IMR-90 (cell line): ENCODE results near the gene LAMA3. TPM values are rescaled to one million over a fixed set of nuclear protein-coding genes. Genes with fewer than 3 reads are reported as not detected.

Source experiments
- ATAC-seq: fragments of 200-7000 bp; cut with Tn5 transposase; 2 replicates; pipeline ENCODE4 v1.9.1; 2020; ENCODE audit warnings: low read depth, mild to moderate bottlenecking, moderate library complexity
- BruUV-seq: library from RNA; stranded (reverse); fragments of 400-500 nt; replicated peaks from 2 replicates; lab custom pipeline; 2021; lab: Mats Ljungman, UMichigan
- CTCF ChIA-PET: fragments of 300-600 bp; formaldehyde crosslinking; extraction: SDS; loops from one replicate; lab custom pipeline; 2021; ENCODE audit warnings: antibody characterized with exemption; lab: Yijun Ruan, JAX
- POLR2A ChIA-PET: fragments of 300-600 bp; sonication (Branson Sonifier 250); formaldehyde crosslinking; loops from one replicate; lab custom pipeline; 2022; ENCODE audit warnings: antibody characterized with exemption; ENCODE audit not compliant: unreplicated experiment; lab: Charles Lee
- DNase-seq: peaks from one replicate; pipeline ENCODE4 v3.0.0; 2013
- H2AFZ ChIP-seq: replicated peaks from 2 replicates; pipeline ENCODE3; 2013; ENCODE audit warnings: low read length, mild to moderate bottlenecking; ENCODE audit not compliant: poor library complexity
- H2AK5ac ChIP-seq: 2 replicates; pipeline ENCODE4 v1.6.1; 2013; ENCODE audit warnings: low read depth, low read length, inconsistent platforms
- H2AK9ac ChIP-seq: replicated peaks from 2 replicates; pipeline ENCODE3; 2013; ENCODE audit warnings: mild to moderate bottlenecking, low read depth, low read length, moderate library complexity; ENCODE audit not compliant: poor library complexity
- H2BK120ac ChIP-seq: 2 replicates; pipeline ENCODE4 v1.6.1; 2013; ENCODE audit warnings: low read depth, low read length, inconsistent platforms
- H2BK15ac ChIP-seq: 3 replicates; pipeline ENCODE4 v1.6.1; 2013; ENCODE audit warnings: low read depth, low read length, inconsistent platforms
- H2BK20ac ChIP-seq: 2 replicates; pipeline ENCODE4 v1.6.1; 2013; ENCODE audit warnings: low read depth, mild to moderate bottlenecking, inconsistent platforms, low read length, moderate library complexity
- H2BK5ac ChIP-seq: 2 replicates; pipeline ENCODE4 v1.6.1; 2013; ENCODE audit warnings: mild to moderate bottlenecking, low read depth, low read length, inconsistent platforms; ENCODE audit not compliant: poor library complexity, severe bottlenecking
- H3K14ac ChIP-seq: replicated peaks from 2 replicates; pipeline ENCODE4 v1.6.1; 2013; ENCODE audit warnings: low read depth, low read length, inconsistent platforms
- H3K18ac ChIP-seq: 2 replicates; pipeline ENCODE4 v1.6.1; 2013; ENCODE audit warnings: low read depth, low read length, control low read depth
- H3K23ac ChIP-seq: 2 replicates; pipeline ENCODE4 v1.6.1; 2013; ENCODE audit warnings: low read depth, low read length, inconsistent platforms
- H3K27ac ChIP-seq: 2 replicates; pipeline ENCODE4 v1.5.1; 2013; ENCODE audit warnings: mild to moderate bottlenecking, control low read depth, low read length; ENCODE audit not compliant: insufficient read depth
- H3K27me3 ChIP-seq: 2 replicates; pipeline ENCODE4 v1.6.1; 2013; ENCODE audit warnings: low read length; ENCODE audit not compliant: control insufficient read depth, insufficient read depth
- H3K36me3 ChIP-seq: 2 replicates; pipeline ENCODE4 v1.6.1; 2013; ENCODE audit warnings: low read length, mixed read lengths; ENCODE audit not compliant: control insufficient read depth, insufficient read depth
- H3K4ac ChIP-seq: 2 replicates; pipeline ENCODE4 v1.6.1; 2013; ENCODE audit warnings: low read depth, low read length, inconsistent platforms
- H3K4me1 ChIP-seq: 2 replicates; pipeline ENCODE4 v1.6.1; 2013; ENCODE audit warnings: low read length, mixed read lengths; ENCODE audit not compliant: control insufficient read depth, insufficient read depth
- H3K4me2 ChIP-seq: 2 replicates; pipeline ENCODE4 v1.6.1; 2013; ENCODE audit warnings: low read depth, mild to moderate bottlenecking, control low read depth, low read length, moderate library complexity
- H3K4me3 ChIP-seq: 2 replicates; pipeline ENCODE4 v1.5.1; 2013; ENCODE audit warnings: low read depth, mild to moderate bottlenecking, control low read depth, low read length, moderate library complexity; ENCODE audit not compliant: insufficient read depth
- H3K56ac ChIP-seq: 2 replicates; pipeline ENCODE4 v1.6.1; 2013; ENCODE audit warnings: low read length, inconsistent platforms; ENCODE audit not compliant: insufficient read depth; ENCODE audit errors: extremely low read depth
- H3K79me1 ChIP-seq, 2 experiments: 2 replicates each; pipeline ENCODE4 v1.6.1; 2013; ENCODE audit warnings: low read length in 2 of 2, inconsistent platforms in 1 of 2, low read depth in 1 of 2
- H3K9ac ChIP-seq: 2 replicates; pipeline ENCODE4 v1.6.1; 2013; ENCODE audit warnings: low read depth, low read length, control low read depth
- H3K9me1 ChIP-seq: 2 replicates; pipeline ENCODE4 v1.6.1; 2013; ENCODE audit warnings: low read length, inconsistent platforms; ENCODE audit not compliant: insufficient read depth
- H3K9me3 ChIP-seq: 2 replicates; pipeline ENCODE4 v1.6.1; 2013; ENCODE audit warnings: low read length; ENCODE audit not compliant: control insufficient read depth, insufficient read depth
- H4K20me1 ChIP-seq: 2 replicates; pipeline ENCODE4 v1.6.1; 2013; ENCODE audit warnings: low read length, inconsistent platforms; ENCODE audit not compliant: insufficient read depth
- H4K5ac ChIP-seq: 2 replicates; pipeline ENCODE4 v1.6.1; 2013; ENCODE audit warnings: mild to moderate bottlenecking, low read depth, low read length, control low read depth
- H4K8ac ChIP-seq, 2 experiments: 2 replicates each; pipeline ENCODE4 v1.6.1; 2013; ENCODE audit warnings: low read depth in 2 of 2, low read length in 2 of 2, control low read depth in 1 of 2, inconsistent platforms in 1 of 2
- H4K91ac ChIP-seq: 2 replicates; pipeline ENCODE4 v1.6.1; 2013; ENCODE audit warnings: low read depth, low read length, inconsistent platforms; ENCODE audit not compliant: insufficient read depth
- NFE2L2 ChIP-seq: fragments of 150-350 bp; IDR thresholded peaks from 2 replicates; pipeline ENCODE4 v1.6.1; 2016; ENCODE audit warnings: low read depth, mild to moderate bottlenecking, low read length
- dilution Hi-C: fragments of 300-500 bp; cut with HindIII; formaldehyde crosslinking; loops from one replicate; pipeline ENCODE4 v1.14.3; 2018; ENCODE audit warnings: low sequenced_read_pairs; ENCODE audit not compliant: unreplicated experiment
- in situ Hi-C: fragments of 300-500 bp; cut with MboI; formaldehyde crosslinking; loops from 3 replicates; pipeline ENCODE4 v1.14.3; 2019; ENCODE audit warnings: low sequenced_read_pairs, inconsistent platforms, mixed read lengths
- intact Hi-C: fragments of 100-400 bp; cut with micrococcal nuclease; formaldehyde crosslinking; loops from 2 replicates; pipeline ENCODE4 v1.10.0; 2022
- polyA plus RNA-seq, 3 experiments: library from polyadenylated mRNA; depleted of rRNA; stranded (reverse); fragments of >200 nt; gene quantifications; 2 replicates each; pipeline ENCODE4 v1.2.3, GENCODE V29; 2012; ENCODE audit warnings: low replicate concordance in 1 of 3
- total RNA-seq: library from RNA; depleted of rRNA; stranded (reverse); fragments of >200 nt; gene quantifications from 2 replicates; pipeline ENCODE4 v1.2.3, GENCODE V29; 2012

The LAMA3 gene
- total and polyA plus RNA-seq, 2 of the 4 experiments (the other 2 are of a cell fraction): 0.18 to 0.19 TPM

GRCh38 chr18:23934863-23935262 is 245.6 kb downstream of the LAMA3 start:
- Histone ChIP-seq H4K8ac (no peak overlapping the region), H3K9me1 (no peaks in the 10 kb centered on the region), H3K14ac (no peak overlapping the region), H3K18ac (no peak overlapping the region), H3K27me3 (no peaks in the 10 kb centered on the region; the same call in 1 of the 2 replicates), H3K4me1 (no peaks in the 10 kb centered on the region), H4K20me1 (no peaks in the 10 kb centered on the region), H2BK15ac (no peak overlapping the region), H2AFZ (no peak overlapping the region), H3K23ac (no peak overlapping the region), H4K91ac (no peak overlapping the region), H3K9me3 (no peaks in the 10 kb centered on the region), H3K36me3 (no peaks in the 10 kb centered on the region), H2AK5ac (no peak overlapping the region), H3K79me1 (no peaks in the 10 kb centered on the region), H3K4ac (no peak overlapping the region), H3K4me3 (no peak overlapping the region), H3K9ac (no peak overlapping the region), H2BK20ac (no peak overlapping the region; the same call in 1 of the 2 replicates), H2BK120ac (no peak overlapping the region), H2BK5ac (no peak overlapping the region), H2AK9ac (no peak overlapping the region), H3K56ac (no peak overlapping the region), H3K27ac (no peak overlapping the region), H4K5ac (no peak overlapping the region), H3K4me2 (no peak overlapping the region)
- BruUV-seq: no TSS peak
- TF ChIP-seq NFE2L2: no peak
- DNase-seq (no peak), ATAC-seq (no peak)
- in situ Hi-C loops: no loop called here
- CTCF ChIA-PET: interaction anchor here (1.0 kb wide), 1 partner anchor 8 kb away, joined by 3 read pairs; no protein-coding TSS in a partner anchor
- dilution Hi-C loops: no loop called here
- POLR2A ChIA-PET: no interaction called here
- intact Hi-C loops: no loop called here
